Subcutaneous adipose tissue (tissue), 4 donors: ENCODE results near the gene TMCC3. TPM values are rescaled to one million over a fixed set of nuclear protein-coding genes. Genes with fewer than 3 reads are reported as not detected.

Source experiments
- CTCF ChIP-seq: fragments of 450-650 bp; IDR thresholded peaks from one replicate; pipeline ENCODE4 v1.5.1; 2016; ENCODE audit warnings: low read depth, mild to moderate bottlenecking, control low read depth, antibody characterized with exemption, moderate library complexity
- small RNA-seq: library from RNA; depleted of rRNA; stranded (forward); fragments of <200 nt; gene quantifications from one replicate; pipeline ENCODE3, GENCODE V24; 2016
- total RNA-seq, 4 donors: library from RNA; depleted of rRNA; stranded (reverse); fragments of >200 nt; gene quantifications; one replicate each; pipeline ENCODE4 v1.1.0, GENCODE V29; 2016

The TMCC3 gene
- total RNA-seq, 4 donors from 2014 or later: 9.9 to 44.8 (median 17.2) TPM

GRCh38 chr12:94535510-94535921 lies 114.8 kb downstream of the TMCC3 start:
- no peak for TF ChIP-seq CTCF

GRCh38 chr12:94534774-94535509 lies 115.4 kb downstream of the TMCC3 start:
- no peak for TF ChIP-seq CTCF

GRCh38 chr12:94534278-94534677 lies 116.1 kb downstream of the TMCC3 start:
- TF ChIP-seq CTCF: no peak

GRCh38 chr12:94532490-94533422 lies 117.6 kb downstream of the TMCC3 start:
- TF ChIP-seq CTCF: no peak

DNA sequence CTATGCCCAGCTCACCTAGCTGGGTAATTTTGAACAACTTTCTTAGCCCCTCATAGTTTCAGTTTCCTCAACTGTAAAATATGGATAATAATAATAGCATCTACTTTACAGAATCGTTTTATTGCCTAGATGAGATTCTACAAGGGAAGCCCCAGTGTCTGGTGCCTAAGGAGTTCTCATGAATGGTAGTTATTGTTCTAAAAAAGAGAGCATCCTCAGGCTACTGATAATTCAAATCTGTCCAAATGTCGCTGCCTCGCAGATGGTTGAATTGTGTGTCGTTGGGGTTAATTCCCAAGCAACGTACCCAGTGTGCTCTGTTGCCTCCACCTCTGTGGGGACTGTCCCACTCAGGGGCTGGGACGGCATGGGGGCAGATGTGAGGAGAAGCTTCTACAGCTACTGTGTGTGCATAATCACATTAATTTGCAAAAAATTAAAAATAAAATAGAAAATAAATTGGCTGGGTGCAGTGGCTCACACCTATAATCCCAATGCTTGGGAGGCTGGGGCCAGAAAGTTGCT lies 119.1 kb downstream of the TMCC3 start:
- TF ChIP-seq CTCF: no peak

DNA sequence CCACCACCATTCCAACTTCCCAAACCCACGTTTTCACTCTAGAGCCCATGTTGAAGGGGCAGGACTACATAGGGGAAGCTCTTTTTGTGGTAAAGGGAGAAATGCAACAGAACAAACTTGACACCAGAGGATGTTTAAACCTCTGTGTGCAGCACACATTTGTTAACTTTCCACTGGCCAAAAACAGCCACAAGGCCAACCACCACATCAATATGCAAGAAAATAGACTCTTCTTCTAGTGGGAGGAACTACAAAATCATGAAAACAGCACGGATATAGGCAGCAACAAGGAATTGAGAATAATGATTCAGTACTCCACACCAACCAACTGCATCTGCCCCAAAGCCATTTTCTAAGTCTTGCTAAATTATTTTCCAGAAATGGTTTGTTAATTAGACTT lies 124.4 kb downstream of the TMCC3 start:
- no peak for TF ChIP-seq CTCF

Small RNA genes within 50 kb of the gene (small RNA-seq; reads per million reads assigned to genes)
- gene LSM3P2: not detected
- gene MIR5700: not detected

Other genes with a start within 250 kb of the TMCC3 start
- 10 to 100 TPM; 12.3 to 23.5 (median 18.4) TPM for gene CEP83, start 190.7 kb downstream of the TMCC3 start, total RNA-seq